OCI-LY1 (cell line): ENCODE results near the gene SPECC1L.

Source experiments
- EZH2 ChIP-seq: fragments of 200-600 bp; sonication (generic), shearing (Covaris generic); IDR thresholded peaks from 2 replicates; pipeline ENCODE4 v1.8.0; 2017; ENCODE audit warnings: borderline replicate concordance, mixed run types, mild to moderate bottlenecking, antibody characterized with exemption, low read length, moderate library complexity, mixed read lengths
- TF ChIP-seq, protein P1 (sequence below): fragments of 200-600 bp; sonication (generic), shearing (Covaris generic); IDR thresholded peaks from 2 replicates; pipeline ENCODE4 v1.5.1; 2017; ENCODE audit warnings: mild to moderate bottlenecking, antibody characterized with exemption, low read length, moderate library complexity, mixed read lengths

DNA sequence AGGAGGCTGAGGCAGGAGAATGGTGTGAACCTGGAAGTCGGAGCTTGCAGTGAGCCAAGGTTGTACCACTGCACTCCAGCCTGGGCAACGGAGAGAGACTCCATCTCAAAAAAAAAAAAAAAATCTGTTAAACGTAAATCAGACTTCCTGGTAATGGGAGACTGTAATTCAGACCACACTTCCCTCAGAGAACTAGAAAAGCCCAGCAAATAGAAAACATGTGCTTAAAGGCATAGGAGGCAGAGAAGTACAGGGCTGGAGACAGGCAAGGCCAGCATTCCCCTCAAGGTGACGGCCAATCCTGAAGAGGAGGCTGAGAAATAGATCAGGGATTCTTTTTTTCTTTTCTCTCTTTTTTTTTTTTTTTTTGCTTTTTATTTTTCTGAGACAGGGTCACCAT lies 34.0 kb upstream of the SPECC1L start:
- TF ChIP-seq, protein P1, sequence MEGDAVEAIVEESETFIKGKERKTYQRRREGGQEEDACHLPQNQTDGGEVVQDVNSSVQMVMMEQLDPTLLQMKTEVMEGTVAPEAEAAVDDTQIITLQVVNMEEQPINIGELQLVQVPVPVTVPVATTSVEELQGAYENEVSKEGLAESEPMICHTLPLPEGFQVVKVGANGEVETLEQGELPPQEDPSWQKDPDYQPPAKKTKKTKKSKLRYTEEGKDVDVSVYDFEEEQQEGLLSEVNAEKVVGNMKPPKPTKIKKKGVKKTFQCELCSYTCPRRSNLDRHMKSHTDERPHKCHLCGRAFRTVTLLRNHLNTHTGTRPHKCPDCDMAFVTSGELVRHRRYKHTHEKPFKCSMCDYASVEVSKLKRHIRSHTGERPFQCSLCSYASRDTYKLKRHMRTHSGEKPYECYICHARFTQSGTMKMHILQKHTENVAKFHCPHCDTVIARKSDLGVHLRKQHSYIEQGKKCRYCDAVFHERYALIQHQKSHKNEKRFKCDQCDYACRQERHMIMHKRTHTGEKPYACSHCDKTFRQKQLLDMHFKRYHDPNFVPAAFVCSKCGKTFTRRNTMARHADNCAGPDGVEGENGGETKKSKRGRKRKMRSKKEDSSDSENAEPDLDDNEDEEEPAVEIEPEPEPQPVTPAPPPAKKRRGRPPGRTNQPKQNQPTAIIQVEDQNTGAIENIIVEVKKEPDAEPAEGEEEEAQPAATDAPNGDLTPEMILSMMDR = no peak
- TF ChIP-seq EZH2 = no peak
